GM19035 (cell line): Measurements from ENCODE around the gene RABGAP1L.
"Not testable (repeated sequence)": the region's sequence is repeated elsewhere in the genome, so short reads cannot be mapped to it uniquely, and the experiment has no call there.

ENCODE experiments used
- ATAC-seq: cut with Tn5 transposase; IDR thresholded peaks from one replicate; pipeline ENCODE4 v1.9.1; 2021; ENCODE audit not compliant: unreplicated experiment

RABGAP1L gene

GRCh38 chr1:174649572-174649971 is 490.3 kb downstream of the RABGAP1L start:
- ATAC-seq, result not testable (repeated sequence)

- ATAC-seq, result no peak
Measured at GRCh38 chr1:174652569-174653280, 493.4 kb downstream of the RABGAP1L start.

GRCh38 chr1:174654560-174654959 is 495.2 kb downstream of the RABGAP1L start:
- no peak for ATAC-seq

GRCh38 chr1:174656409-174657059 is 497.2 kb downstream of the RABGAP1L start:
- ATAC-seq, result no peak

GRCh38 chr1:174657411-174657810 is 498.1 kb downstream of the RABGAP1L start:
- no peak for ATAC-seq

GRCh38 chr1:174657893-174658292 is 498.6 kb downstream of the RABGAP1L start:
- ATAC-seq, result no peak

GRCh38 chr1:174659823-174660222 is 500.5 kb downstream of the RABGAP1L start:
- no peak for ATAC-seq

- no peak for ATAC-seq
Measured at GRCh38 chr1:174660476-174660875, 501.2 kb downstream of the RABGAP1L start.

GRCh38 chr1:174663358-174663757 is 504.0 kb downstream of the RABGAP1L start:
- no peak for ATAC-seq

GRCh38 chr1:174666248-174666647 is 506.9 kb downstream of the RABGAP1L start:
- ATAC-seq, result no peak

- no peak for ATAC-seq
Measured at GRCh38 chr1:174671826-174672225, 512.5 kb downstream of the RABGAP1L start.

GRCh38 chr1:174676856-174677255 is 517.5 kb downstream of the RABGAP1L start:
- ATAC-seq, result no peak

- ATAC-seq, result no peak
Measured at GRCh38 chr1:174678657-174679056, 519.3 kb downstream of the RABGAP1L start.

- no peak for ATAC-seq
Measured at GRCh38 chr1:174680101-174680500, 520.8 kb downstream of the RABGAP1L start.

- no peak for ATAC-seq
Measured at GRCh38 chr1:174682419-174683008, 523.2 kb downstream of the RABGAP1L start.

- ATAC-seq, result no peak
Measured at GRCh38 chr1:174686213-174686612, 526.9 kb downstream of the RABGAP1L start.

GRCh38 chr1:174689524-174689923 is 530.2 kb downstream of the RABGAP1L start:
- no peak for ATAC-seq

- ATAC-seq, result no peak
Measured at GRCh38 chr1:174690266-174690665, 530.9 kb downstream of the RABGAP1L start.

GRCh38 chr1:174692313-174692712 is 533.0 kb downstream of the RABGAP1L start:
- no peak for ATAC-seq

- no peak for ATAC-seq
Measured at GRCh38 chr1:174693085-174693484, 533.8 kb downstream of the RABGAP1L start.

GRCh38 chr1:174693539-174693938 is 534.2 kb downstream of the RABGAP1L start:
- not testable (repeated sequence) for ATAC-seq
